Measurements from ENCODE around the gene SLC35E4. TPM values are rescaled to one million over a fixed set of nuclear protein-coding genes. Genes with fewer than 3 reads are reported as not detected.
"Not testable (repeated sequence)": the region's sequence is repeated elsewhere in the genome, so short reads cannot be mapped to it uniquely, and the experiment has no call there.

Gene SLC35E4
- total RNA-seq, 2 donors from 2014 or later, result 4.6 to 10.5 TPM

GRCh38 chr22:30673136-30673535, 37.6 kb downstream of the SLC35E4 start:
- intact Hi-C loops (cut with DNase I), result no loop called here
- Histone ChIP-seq H3K4me1 (replicated peaks) (no peaks in the 10 kb centered on the region), H3K4me3 (no peak overlapping the region), H3K27me3 (replicated peaks; ENCODE audit: insufficient read depth) (no peaks in the 10 kb centered on the region), H3K36me3 (no peaks in the 10 kb centered on the region), H3K9me3 (no peaks in the 10 kb centered on the region), H3K27ac (no peak overlapping the region)
- no peak for TF ChIP-seq CTCF (IDR thresholded peaks at IDR 0.05)
- no peak for TF ChIP-seq POLR2AphosphoS5 (IDR thresholded peaks at IDR 0.05)
- no peak for TF ChIP-seq POLR2A (IDR thresholded peaks at IDR 0.05)
- no peak for DNase-seq (ENCODE audit: low spot score)
- WGBS, result 85% methylated on average over 4 of the region's 4 CpGs

GRCh38 chr22:30674482-30674881, 38.9 kb downstream of the SLC35E4 start:
- DNase-seq (ENCODE audit: low spot score), result no peak
- intact Hi-C loops (cut with DNase I), result no loop called here
- no peak overlapping the region for H3K27ac ChIP-seq
- no peaks in the 10 kb centered on the region for H3K36me3 ChIP-seq
- no peak overlapping the region for H3K4me3 ChIP-seq
- no peak for TF ChIP-seq POLR2A (IDR thresholded peaks at IDR 0.05)
- TF ChIP-seq POLR2AphosphoS5 (IDR thresholded peaks at IDR 0.05), result no peak
- TF ChIP-seq CTCF (IDR thresholded peaks at IDR 0.05), result no peak
- WGBS, result 98% methylated on average over 6 of the region's 6 CpGs
- H3K27me3 ChIP-seq (replicated peaks; ENCODE audit: insufficient read depth), result no peaks in the 10 kb centered on the region
- H3K4me1 ChIP-seq (replicated peaks), result no peaks in the 10 kb centered on the region
- no peaks in the 10 kb centered on the region for H3K9me3 ChIP-seq

GRCh38 chr22:30675436-30675835, 39.9 kb downstream of the SLC35E4 start:
- 62% methylated on average over 9 of the region's 9 CpGs for WGBS
- H3K9me3 ChIP-seq, result no peaks in the 10 kb centered on the region
- no peak for TF ChIP-seq POLR2A (IDR thresholded peaks at IDR 0.05)
- no peak for TF ChIP-seq CTCF (IDR thresholded peaks at IDR 0.05)
- TF ChIP-seq POLR2AphosphoS5 (IDR thresholded peaks at IDR 0.05), result no peak
- H3K27ac ChIP-seq, result no peak overlapping the region
- no peak for DNase-seq (ENCODE audit: low spot score)
- intact Hi-C loops (cut with DNase I), result no loop called here
- H3K4me1 ChIP-seq (replicated peaks), result no peaks in the 10 kb centered on the region
- no peaks in the 10 kb centered on the region for H3K27me3 ChIP-seq (replicated peaks; ENCODE audit: insufficient read depth)
- H3K4me3 ChIP-seq, result no peak overlapping the region
- no peaks in the 10 kb centered on the region for H3K36me3 ChIP-seq

- WGBS, result 55% methylated on average over 3 of the region's 3 CpGs
- H3K4me3 ChIP-seq; H3K36me3 ChIP-seq; H3K9me3 ChIP-seq; H3K27ac ChIP-seq; intact Hi-C loops (cut with DNase I); H3K4me1 ChIP-seq (replicated peaks); H3K27me3 ChIP-seq (replicated peaks; ENCODE audit: insufficient read depth); DNase-seq (ENCODE audit: low spot score): not testable (repeated sequence)
Measured at GRCh38 chr22:30676565-30676964, 41.0 kb downstream of the SLC35E4 start.

- WGBS, result 83% methylated on average over 12 of the region's 12 CpGs
- H3K27ac ChIP-seq; intact Hi-C loops (cut with DNase I); DNase-seq (ENCODE audit: low spot score); H3K4me1 ChIP-seq (replicated peaks); H3K27me3 ChIP-seq (replicated peaks; ENCODE audit: insufficient read depth); H3K9me3 ChIP-seq; H3K4me3 ChIP-seq; H3K36me3 ChIP-seq: not testable (repeated sequence)
Measured at GRCh38 chr22:30679895-30680690, 44.5 kb downstream of the SLC35E4 start.
